SK-N-MC (cell line): Measurements from ENCODE around the gene BMI1.

Experiments
- EZH2 ChIP-seq: fragments of 200-600 bp; sonication (generic); IDR thresholded peaks from one replicate; pipeline ENCODE4 v1.6.1; 2017; ENCODE audit warnings: antibody characterized with exemption
- POLR2AphosphoS5 ChIP-seq: IDR thresholded peaks from 2 replicates; pipeline ENCODE4 v1.6.1; 2012; ENCODE audit warnings: mild to moderate bottlenecking, low read depth, low read length, borderline replicate concordance

DNA sequence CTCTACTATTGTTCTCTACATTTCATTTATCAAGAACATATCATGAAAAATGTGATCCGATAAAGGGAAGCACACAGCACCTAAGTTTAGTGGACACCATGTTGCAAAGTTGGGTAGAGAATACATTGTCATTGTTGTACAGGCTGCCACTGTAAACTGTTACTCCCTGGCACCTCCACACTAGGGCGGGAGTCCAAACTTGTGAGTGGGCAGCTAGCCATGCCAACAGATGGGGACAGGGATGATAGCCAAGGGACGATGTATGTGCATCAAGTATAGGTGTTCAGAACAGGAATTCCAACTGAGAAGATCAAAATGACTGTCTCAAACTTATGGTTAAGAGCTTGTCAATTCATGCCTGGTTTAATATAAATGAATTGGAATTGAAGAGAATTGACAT lies 35.8 kb upstream of the BMI1 start:
- TF ChIP-seq POLR2AphosphoS5 = no peak
- no peak for TF ChIP-seq EZH2
